ENCODE data around the gene MICU2.

- TF ChIP-seq SUZ12 (IDR thresholded peaks at IDR 0.05; ENCODE audit: extremely low read depth, insufficient read depth, insufficient read length) (no peak), ZNF274 (IDR thresholded peaks at IDR 0.05; ENCODE audit: low read depth, low read length) (no peak), YY1 (IDR thresholded peaks at IDR 0.05; ENCODE audit: insufficient read depth, insufficient read length) (no peak)
Observed at GRCh38 chr13:21481359-21481758, 122.6 kb downstream of the MICU2 start.

Data from NT2/D1 (cell line).